HepG2 (cell line): ENCODE data around the gene STARD10. TPM values are rescaled to one million over a fixed set of nuclear protein-coding genes. Genes with fewer than 3 reads are reported as not detected.

Source experiments
- CCDC6 ChIP-seq: sonication (generic); formaldehyde crosslinking; IDR thresholded peaks from 2 replicates; pipeline ENCODE4 v1.8.1; 2022; ENCODE audit warnings: mild to moderate bottlenecking, missing genetic modification reagents, moderate library complexity
- HNRNPH1 ChIP-seq: fragments of 200-400 bp; formaldehyde crosslinking; optimal IDR thresholded peaks from 2 replicates; pipeline ENCODE3; 2017; ENCODE audit warnings: mild to moderate bottlenecking, low read depth, low read length
- ISL2 ChIP-seq: sonication (generic); formaldehyde crosslinking; IDR thresholded peaks from 2 replicates; pipeline ENCODE4 v1.5.0; 2020; ENCODE audit warnings: missing genetic modification reagents
- MTF2 ChIP-seq: sonication (generic); formaldehyde crosslinking; IDR thresholded peaks from 2 replicates; pipeline ENCODE4 v1.5.0; 2020; ENCODE audit warnings: missing genetic modification reagents, borderline replicate concordance
- SP5 ChIP-seq: IDR thresholded peaks from 2 replicates; pipeline ENCODE4 v1.6.1; 2016; ENCODE audit warnings: low read depth, borderline replicate concordance
- TBX2 ChIP-seq: sonication (generic); formaldehyde crosslinking; IDR thresholded peaks from 2 replicates; pipeline ENCODE4 v1.5.0; 2020; ENCODE audit warnings: missing genetic modification reagents, mild to moderate bottlenecking, borderline replicate concordance
- ZFP82 ChIP-seq: sonication (generic); formaldehyde crosslinking; IDR thresholded peaks from 2 replicates; pipeline ENCODE4 v1.5.1; 2020; ENCODE audit warnings: mild to moderate bottlenecking, missing genetic modification reagents, borderline replicate concordance
- ZFX ChIP-seq: sonication (generic); formaldehyde crosslinking; IDR thresholded peaks from 2 replicates; pipeline ENCODE4 v1.4.0; 2020; ENCODE audit warnings: mild to moderate bottlenecking, low read depth, missing genetic modification reagents, moderate library complexity
- ZNF839 ChIP-seq: sonication (generic); formaldehyde crosslinking; IDR thresholded peaks from 2 replicates; pipeline ENCODE4 v1.4.0; 2020; ENCODE audit warnings: missing genetic modification reagents, mild to moderate bottlenecking, borderline replicate concordance
- polyA plus RNA-seq, 8 experiments: library from polyadenylated mRNA; depleted of rRNA in 3 of 8; stranded (reverse) in 7 of 8; unstranded in 1 of 8; fragments of >200 nt; fragmentation: Illumina TruSeq in 4 of 8; extraction: Trizol in 4 of 8; gene quantifications; 2 replicates each; pipeline versions ENCODE4 v1.2.1 to v1.2.3, GENCODE V29; 2011 to 2016; ENCODE audit warnings: low read depth in 4 of 8, missing spikeins in 1 of 8, mixed read lengths in 1 of 8; ENCODE audit not compliant: insufficient read depth in 1 of 8
- total RNA-seq, 5 experiments: library from RNA; depleted of rRNA; stranded (reverse); fragments of >200 nt; fragmentation: Illumina TruSeq; extraction: Trizol; gene quantifications; 2 replicates each; pipeline ENCODE4 v1.2.3, GENCODE V29; 2016; ENCODE audit warnings: low read depth in 1 of 5
- TF ChIP-seq, protein P1 (sequence below): sonication (generic); formaldehyde crosslinking; IDR thresholded peaks from 2 replicates; pipeline ENCODE4 v1.5.1; 2020; ENCODE audit warnings: mild to moderate bottlenecking, missing genetic modification reagents, moderate library complexity
- TF ChIP-seq, protein P2 (sequence below), 2 experiments: sonication (generic) in 1 of 2; formaldehyde crosslinking in 1 of 2; IDR thresholded peaks; 2 replicates each; pipeline versions ENCODE4 v1.6.1 to v1.9.0; 2014 to 2022; ENCODE audit warnings: antibody characterized with exemption in 1 of 2, borderline replicate concordance in 1 of 2, inconsistent platforms in 1 of 2, low read depth in 1 of 2, missing genetic modification reagents in 1 of 2
- TF ChIP-seq, protein P3 (sequence below): IDR thresholded peaks from 2 replicates; pipeline ENCODE4 v1.4.0; 2020; ENCODE audit warnings: mild to moderate bottlenecking, missing genetic modification reagents

Gene STARD10
- total and polyA plus RNA-seq, 2 of the 13 experiments (the other 11 are each of a cell fraction or from before 2014, with no cell fraction given), result 260 to 341 TPM

DNA sequence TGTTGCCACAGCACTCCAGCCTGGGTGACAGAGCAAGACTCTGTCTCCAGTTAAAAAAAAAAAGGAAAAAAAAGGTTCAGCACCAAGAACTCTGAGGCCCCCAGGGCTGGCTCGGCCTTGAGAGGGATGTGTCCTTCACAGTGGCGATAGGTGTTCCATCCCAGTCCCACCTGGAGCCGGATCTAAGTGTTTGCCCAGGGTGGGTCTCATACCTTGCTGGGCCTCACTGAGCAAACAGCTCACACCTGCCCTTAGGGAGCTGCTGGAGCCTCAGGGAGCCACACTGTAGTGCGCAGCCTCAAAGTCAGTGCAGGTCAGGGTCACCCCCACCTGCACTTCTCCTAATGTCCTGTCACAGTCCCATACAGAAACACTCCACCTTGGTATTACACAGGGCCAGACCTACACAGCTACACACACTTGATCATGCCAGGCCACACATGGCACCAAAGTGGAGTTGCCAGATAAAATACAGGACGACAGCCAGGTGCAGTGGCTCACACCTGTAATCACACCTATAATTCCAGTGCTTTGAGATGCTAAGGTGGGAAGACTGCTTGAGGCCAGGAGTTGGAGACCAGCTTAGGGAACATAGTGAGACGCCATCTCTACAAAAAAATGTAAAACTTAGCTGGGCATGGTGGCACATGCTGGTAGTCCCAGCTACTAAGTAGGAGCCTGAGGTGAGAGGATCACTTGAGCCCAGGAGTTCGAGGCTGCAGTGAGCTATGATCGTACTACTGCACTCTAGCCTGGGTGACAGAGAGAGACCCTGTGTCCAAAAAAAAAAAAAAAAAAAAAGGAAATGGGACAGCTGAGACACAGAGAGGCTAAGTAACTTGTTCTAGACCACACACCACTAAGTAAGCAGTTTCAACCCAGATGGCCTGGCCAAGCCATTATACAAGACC is 7.3 kb downstream of the STARD10 start (continued):
- TF ChIP-seq, protein P1, sequence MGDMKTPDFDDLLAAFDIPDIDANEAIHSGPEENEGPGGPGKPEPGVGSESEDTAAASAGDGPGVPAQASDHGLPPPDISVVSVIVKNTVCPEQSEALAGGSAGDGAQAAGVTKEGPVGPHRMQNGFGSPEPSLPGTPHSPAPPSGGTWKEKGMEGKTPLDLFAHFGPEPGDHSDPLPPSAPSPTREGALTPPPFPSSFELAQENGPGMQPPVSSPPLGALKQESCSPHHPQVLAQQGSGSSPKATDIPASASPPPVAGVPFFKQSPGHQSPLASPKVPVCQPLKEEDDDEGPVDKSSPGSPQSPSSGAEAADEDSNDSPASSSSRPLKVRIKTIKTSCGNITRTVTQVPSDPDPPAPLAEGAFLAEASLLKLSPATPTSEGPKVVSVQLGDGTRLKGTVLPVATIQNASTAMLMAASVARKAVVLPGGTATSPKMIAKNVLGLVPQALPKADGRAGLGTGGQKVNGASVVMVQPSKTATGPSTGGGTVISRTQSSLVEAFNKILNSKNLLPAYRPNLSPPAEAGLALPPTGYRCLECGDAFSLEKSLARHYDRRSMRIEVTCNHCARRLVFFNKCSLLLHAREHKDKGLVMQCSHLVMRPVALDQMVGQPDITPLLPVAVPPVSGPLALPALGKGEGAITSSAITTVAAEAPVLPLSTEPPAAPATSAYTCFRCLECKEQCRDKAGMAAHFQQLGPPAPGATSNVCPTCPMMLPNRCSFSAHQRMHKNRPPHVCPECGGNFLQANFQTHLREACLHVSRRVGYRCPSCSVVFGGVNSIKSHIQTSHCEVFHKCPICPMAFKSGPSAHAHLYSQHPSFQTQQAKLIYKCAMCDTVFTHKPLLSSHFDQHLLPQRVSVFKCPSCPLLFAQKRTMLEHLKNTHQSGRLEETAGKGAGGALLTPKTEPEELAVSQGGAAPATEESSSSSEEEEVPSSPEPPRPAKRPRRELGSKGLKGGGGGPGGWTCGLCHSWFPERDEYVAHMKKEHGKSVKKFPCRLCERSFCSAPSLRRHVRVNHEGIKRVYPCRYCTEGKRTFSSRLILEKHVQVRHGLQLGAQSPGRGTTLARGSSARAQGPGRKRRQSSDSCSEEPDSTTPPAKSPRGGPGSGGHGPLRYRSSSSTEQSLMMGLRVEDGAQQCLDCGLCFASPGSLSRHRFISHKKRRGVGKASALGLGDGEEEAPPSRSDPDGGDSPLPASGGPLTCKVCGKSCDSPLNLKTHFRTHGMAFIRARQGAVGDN (CRISPR knock-in tag), result no peak; the same call in 1 of the 2 replicates
- TF ChIP-seq TBX2 (CRISPR knock-in tag), result peak; percentile 83
- TF ChIP-seq HNRNPH1, result no peak
- peak; percentile 91 for TF ChIP-seq SP5
- TF ChIP-seq ISL2 (CRISPR knock-in tag), result peak; percentile 56; the same call in 1 of the 2 replicates
- TF ChIP-seq ZFX (CRISPR knock-in tag), result peak; percentile 49; the same call in 1 of the 2 replicates
- TF ChIP-seq MTF2, result no peak
- TF ChIP-seq CCDC6 (CRISPR knock-in tag), result peak; percentile 82
- TF ChIP-seq, protein P2, sequence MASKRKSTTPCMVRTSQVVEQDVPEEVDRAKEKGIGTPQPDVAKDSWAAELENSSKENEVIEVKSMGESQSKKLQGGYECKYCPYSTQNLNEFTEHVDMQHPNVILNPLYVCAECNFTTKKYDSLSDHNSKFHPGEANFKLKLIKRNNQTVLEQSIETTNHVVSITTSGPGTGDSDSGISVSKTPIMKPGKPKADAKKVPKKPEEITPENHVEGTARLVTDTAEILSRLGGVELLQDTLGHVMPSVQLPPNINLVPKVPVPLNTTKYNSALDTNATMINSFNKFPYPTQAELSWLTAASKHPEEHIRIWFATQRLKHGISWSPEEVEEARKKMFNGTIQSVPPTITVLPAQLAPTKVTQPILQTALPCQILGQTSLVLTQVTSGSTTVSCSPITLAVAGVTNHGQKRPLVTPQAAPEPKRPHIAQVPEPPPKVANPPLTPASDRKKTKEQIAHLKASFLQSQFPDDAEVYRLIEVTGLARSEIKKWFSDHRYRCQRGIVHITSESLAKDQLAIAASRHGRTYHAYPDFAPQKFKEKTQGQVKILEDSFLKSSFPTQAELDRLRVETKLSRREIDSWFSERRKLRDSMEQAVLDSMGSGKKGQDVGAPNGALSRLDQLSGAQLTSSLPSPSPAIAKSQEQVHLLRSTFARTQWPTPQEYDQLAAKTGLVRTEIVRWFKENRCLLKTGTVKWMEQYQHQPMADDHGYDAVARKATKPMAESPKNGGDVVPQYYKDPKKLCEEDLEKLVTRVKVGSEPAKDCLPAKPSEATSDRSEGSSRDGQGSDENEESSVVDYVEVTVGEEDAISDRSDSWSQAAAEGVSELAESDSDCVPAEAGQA (IDR thresholded peaks at IDR 0.05; ENCODE audit: low read depth), result 0 out of 2 replicates have a peak, but pooled peaks have one; percentile 56
- TF ChIP-seq, protein P2 (CRISPR knock-in tag; IDR thresholded peaks at IDR 0.05; ENCODE audit: borderline replicate concordance), result no peak
- TF ChIP-seq ZFP82 (CRISPR knock-in tag), result no peak
- TF ChIP-seq, protein P3, sequence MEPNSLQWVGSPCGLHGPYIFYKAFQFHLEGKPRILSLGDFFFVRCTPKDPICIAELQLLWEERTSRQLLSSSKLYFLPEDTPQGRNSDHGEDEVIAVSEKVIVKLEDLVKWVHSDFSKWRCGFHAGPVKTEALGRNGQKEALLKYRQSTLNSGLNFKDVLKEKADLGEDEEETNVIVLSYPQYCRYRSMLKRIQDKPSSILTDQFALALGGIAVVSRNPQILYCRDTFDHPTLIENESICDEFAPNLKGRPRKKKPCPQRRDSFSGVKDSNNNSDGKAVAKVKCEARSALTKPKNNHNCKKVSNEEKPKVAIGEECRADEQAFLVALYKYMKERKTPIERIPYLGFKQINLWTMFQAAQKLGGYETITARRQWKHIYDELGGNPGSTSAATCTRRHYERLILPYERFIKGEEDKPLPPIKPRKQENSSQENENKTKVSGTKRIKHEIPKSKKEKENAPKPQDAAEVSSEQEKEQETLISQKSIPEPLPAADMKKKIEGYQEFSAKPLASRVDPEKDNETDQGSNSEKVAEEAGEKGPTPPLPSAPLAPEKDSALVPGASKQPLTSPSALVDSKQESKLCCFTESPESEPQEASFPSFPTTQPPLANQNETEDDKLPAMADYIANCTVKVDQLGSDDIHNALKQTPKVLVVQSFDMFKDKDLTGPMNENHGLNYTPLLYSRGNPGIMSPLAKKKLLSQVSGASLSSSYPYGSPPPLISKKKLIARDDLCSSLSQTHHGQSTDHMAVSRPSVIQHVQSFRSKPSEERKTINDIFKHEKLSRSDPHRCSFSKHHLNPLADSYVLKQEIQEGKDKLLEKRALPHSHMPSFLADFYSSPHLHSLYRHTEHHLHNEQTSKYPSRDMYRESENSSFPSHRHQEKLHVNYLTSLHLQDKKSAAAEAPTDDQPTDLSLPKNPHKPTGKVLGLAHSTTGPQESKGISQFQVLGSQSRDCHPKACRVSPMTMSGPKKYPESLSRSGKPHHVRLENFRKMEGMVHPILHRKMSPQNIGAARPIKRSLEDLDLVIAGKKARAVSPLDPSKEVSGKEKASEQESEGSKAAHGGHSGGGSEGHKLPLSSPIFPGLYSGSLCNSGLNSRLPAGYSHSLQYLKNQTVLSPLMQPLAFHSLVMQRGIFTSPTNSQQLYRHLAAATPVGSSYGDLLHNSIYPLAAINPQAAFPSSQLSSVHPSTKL, result peak; percentile 64
- no peak for TF ChIP-seq ZNF839 (CRISPR knock-in tag)
